ENCODE measurements around the gene ZNF205. TPM values are rescaled to one million over a fixed set of nuclear protein-coding genes. Genes with fewer than 3 reads are reported as not detected.

ZNF205 gene
- polyA plus RNA-seq, 3 donors: 1.0 to 6.7 (median 1.3) TPM

DNA sequence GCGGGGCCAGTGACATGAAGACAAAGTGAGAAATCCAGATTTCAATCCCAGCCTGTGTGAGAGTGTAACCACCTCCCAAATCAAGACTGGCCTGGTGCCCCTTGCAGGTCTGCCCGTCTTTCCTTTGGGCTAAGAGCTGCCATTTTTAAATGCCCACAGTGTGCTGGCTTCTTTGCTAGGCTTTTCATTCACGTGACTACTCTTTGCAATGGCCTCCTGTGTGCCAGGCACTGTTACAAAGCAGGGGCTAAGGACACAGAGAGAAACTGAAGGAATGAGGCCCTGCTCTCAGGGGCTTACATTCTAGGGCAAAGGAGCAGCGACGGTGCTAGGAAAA lies 13.0 kb upstream of the ZNF205 start:
- Mint-ChIP-seq H3K9me3 (peaks cover 0 to 4% (median 0%) of the 10 kb centered on the region in 7 donors), H3K4me1 (peaks cover 52% of the 10 kb centered on the region), H3K4me3 (no peak overlapping the region), H3K27ac (peak overlapping the region in 1 of 7 donors; percentile 13), H3K36me3 (no peaks in the 10 kb centered on the region), H3K27me3 (ENCODE audit: low read depth in 3 of 3) (peaks cover 7 to 16% (median 10%) of the 10 kb centered on the region in 3 donors)
- DNase-seq: no peak
- Histone ChIP-seq H3K79me2 (ENCODE audit: insufficient read depth, low read length) (no peaks in the 10 kb centered on the region), H3K36me3 (replicated peaks in 1 of 2; ENCODE audit: control insufficient read depth in 1 of 2, insufficient read depth in 2 of 2, low read length in 2 of 2) (no peaks in the 10 kb centered on the region), H2AFZ (ENCODE audit: insufficient read depth, low read depth, low read length, poor library complexity, severe bottlenecking) (peak overlapping the region; percentile 71), H3K9ac (ENCODE audit: insufficient read depth, low read length, poor library complexity, severe bottlenecking) (no peak overlapping the region), H3K27ac (ENCODE audit: low read depth in 1 of 2, low read length in 2 of 2) (no peak overlapping the region), H3K4me2 (replicated peaks; ENCODE audit: extremely low read depth, low read length, poor library complexity, severe bottlenecking) (peak overlapping the region; percentile 74), H4K20me1 (ENCODE audit: insufficient read depth, low read length) (no peaks in the 10 kb centered on the region), H3K4me3 (replicated peaks in 1 of 3; ENCODE audit: low read depth in 2 of 3, low read length in 3 of 3) (peak overlapping the region in 1 of 3 experiments; percentile 73), H3K4me1 (ENCODE audit: control insufficient read depth in 1 of 2, insufficient read depth in 2 of 2, low read length in 2 of 2) (peaks cover 52 to 53% of the 10 kb centered on the region in 2 donors), H3K27me3 (ENCODE audit: control insufficient read depth in 2 of 2, insufficient read depth in 2 of 2, low read length in 2 of 2) (no peaks in the 10 kb centered on the region), H3K9me3 (replicated peaks in 1 of 2; ENCODE audit: control insufficient read depth in 1 of 2, insufficient read depth in 1 of 2, low read length in 2 of 2) (no peaks in the 10 kb centered on the region)
- TF ChIP-seq, protein P1, sequence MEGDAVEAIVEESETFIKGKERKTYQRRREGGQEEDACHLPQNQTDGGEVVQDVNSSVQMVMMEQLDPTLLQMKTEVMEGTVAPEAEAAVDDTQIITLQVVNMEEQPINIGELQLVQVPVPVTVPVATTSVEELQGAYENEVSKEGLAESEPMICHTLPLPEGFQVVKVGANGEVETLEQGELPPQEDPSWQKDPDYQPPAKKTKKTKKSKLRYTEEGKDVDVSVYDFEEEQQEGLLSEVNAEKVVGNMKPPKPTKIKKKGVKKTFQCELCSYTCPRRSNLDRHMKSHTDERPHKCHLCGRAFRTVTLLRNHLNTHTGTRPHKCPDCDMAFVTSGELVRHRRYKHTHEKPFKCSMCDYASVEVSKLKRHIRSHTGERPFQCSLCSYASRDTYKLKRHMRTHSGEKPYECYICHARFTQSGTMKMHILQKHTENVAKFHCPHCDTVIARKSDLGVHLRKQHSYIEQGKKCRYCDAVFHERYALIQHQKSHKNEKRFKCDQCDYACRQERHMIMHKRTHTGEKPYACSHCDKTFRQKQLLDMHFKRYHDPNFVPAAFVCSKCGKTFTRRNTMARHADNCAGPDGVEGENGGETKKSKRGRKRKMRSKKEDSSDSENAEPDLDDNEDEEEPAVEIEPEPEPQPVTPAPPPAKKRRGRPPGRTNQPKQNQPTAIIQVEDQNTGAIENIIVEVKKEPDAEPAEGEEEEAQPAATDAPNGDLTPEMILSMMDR (IDR thresholded peaks at IDR 0.05): no peak
- WGBS (ENCODE audit: insufficient coverage): 86% methylated on average over 3 of the region's 5 CpGs
- intact Hi-C loops (cut with micrococcal nuclease): no loop called here

DNA sequence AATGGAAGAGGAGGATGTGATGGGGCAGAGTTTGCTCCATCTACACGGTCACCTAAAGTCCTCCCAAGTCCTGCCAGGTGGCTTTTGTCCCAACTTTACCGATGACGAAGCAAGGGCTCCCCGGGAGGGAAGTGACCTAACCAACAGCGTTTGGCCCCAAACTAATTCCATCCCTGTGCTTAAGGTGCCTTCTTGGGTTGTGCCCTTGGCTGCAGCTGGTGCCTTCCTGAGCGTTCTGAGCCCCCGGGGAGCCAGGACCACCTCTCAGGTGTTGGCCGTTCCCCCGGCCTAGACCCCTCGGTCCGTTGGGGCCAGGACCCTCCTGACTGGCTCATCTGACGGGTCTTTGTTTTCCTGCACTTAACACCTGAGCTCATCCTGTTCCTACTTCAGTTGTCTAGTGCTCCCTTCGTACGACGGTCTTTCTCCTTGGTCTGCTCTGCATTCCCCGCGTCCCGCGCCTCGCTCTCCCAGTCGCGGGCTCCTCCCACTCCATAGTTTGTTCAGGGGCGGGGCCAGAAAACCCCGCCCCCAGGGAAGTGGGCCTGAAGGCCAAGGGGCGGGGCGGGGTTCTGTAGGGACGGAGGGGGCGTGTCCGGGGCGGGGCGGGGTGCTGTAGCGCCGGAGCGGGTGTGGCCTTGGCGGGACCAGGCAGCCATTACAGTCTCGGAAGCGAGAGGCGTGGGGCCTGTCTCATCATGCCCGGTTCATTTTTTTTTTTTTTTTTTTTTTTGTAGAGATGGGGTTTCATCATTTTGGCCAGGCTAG lies 12.5 kb upstream of the ZNF205 start:
- no peaks in the 10 kb centered on the region for H4K20me1 ChIP-seq (ENCODE audit: insufficient read depth, low read length)
- Mint-ChIP-seq H3K27ac (peak overlapping the region in 6 of 7 donors; percentile 47 to 92 (median 79)), H3K36me3 (no peaks in the 10 kb centered on the region), H3K9me3 (peaks cover 0 to 4% (median 0%) of the 10 kb centered on the region in 7 donors), H3K27me3 (ENCODE audit: low read depth in 3 of 3) (peaks cover 7 to 16% (median 10%) of the 10 kb centered on the region in 3 donors), H3K4me3 (peak overlapping the region; percentile 78 to 94), H3K4me1 (peaks cover 49% of the 10 kb centered on the region)
- no peak overlapping the region for H3K9ac ChIP-seq (ENCODE audit: insufficient read depth, low read length, poor library complexity, severe bottlenecking)
- H3K4me2 ChIP-seq (replicated peaks; ENCODE audit: extremely low read depth, low read length, poor library complexity, severe bottlenecking): peak overlapping the region; percentile 74
- TF ChIP-seq, protein P1 (IDR thresholded peaks at IDR 0.05): no peak
- H3K27me3 ChIP-seq (ENCODE audit: control insufficient read depth in 2 of 2, insufficient read depth in 2 of 2, low read length in 2 of 2): no peaks in the 10 kb centered on the region
- no peaks in the 10 kb centered on the region for H3K36me3 ChIP-seq (replicated peaks in 1 of 2; ENCODE audit: control insufficient read depth in 1 of 2, insufficient read depth in 2 of 2, low read length in 2 of 2)
- no peaks in the 10 kb centered on the region for H3K9me3 ChIP-seq (replicated peaks in 1 of 2; ENCODE audit: control insufficient read depth in 1 of 2, insufficient read depth in 1 of 2, low read length in 2 of 2)
- H3K79me2 ChIP-seq (ENCODE audit: insufficient read depth, low read length): no peaks in the 10 kb centered on the region
- WGBS (ENCODE audit: insufficient coverage): 10% methylated on average over 16 of the region's 39 CpGs
- H3K4me3 ChIP-seq (replicated peaks in 1 of 3; ENCODE audit: low read depth in 2 of 3, low read length in 3 of 3): peak overlapping the region in 2 of 3 experiments; percentile 19 to 73
- no peak overlapping the region for H3K27ac ChIP-seq (ENCODE audit: low read depth in 1 of 2, low read length in 2 of 2)
- intact Hi-C loops (cut with micrococcal nuclease): loop anchor here (2.0 to 10.0 kb wide), 2 partner anchors 25 to 55 kb away; no protein-coding TSS in a partner anchor
- peaks cover 52 to 53% of the 10 kb centered on the region in 2 donors for H3K4me1 ChIP-seq (ENCODE audit: control insufficient read depth in 1 of 2, insufficient read depth in 2 of 2, low read length in 2 of 2)
- peak; percentile 93 to 96 (median 95) for DNase-seq
- H2AFZ ChIP-seq (ENCODE audit: insufficient read depth, low read depth, low read length, poor library complexity, severe bottlenecking): peak overlapping the region; percentile 71
